ENCODE results near the gene TTLL8.
"Not testable (repeated sequence)": the region's sequence is repeated elsewhere in the genome, so short reads cannot be mapped to it uniquely, and the experiment has no call there.

TTLL8 gene

GRCh38 chr22:49981799-49982198, 76.3 kb downstream of the TTLL8 start:
- not testable (repeated sequence) for DNase-seq

GRCh38 chr22:49979587-49980264, 78.4 kb downstream of the TTLL8 start:
- no peak for DNase-seq

- DNase-seq, result no peak
These were observed 80.5 kb downstream of the TTLL8 start for GRCh38 chr22:49977578-49977977.

GRCh38 chr22:49976439-49977175, 81.5 kb downstream of the TTLL8 start:
- no peak for DNase-seq

- DNase-seq, result peak; percentile 16
These were observed 82.3 kb downstream of the TTLL8 start for GRCh38 chr22:49975543-49976389.

- no peak for DNase-seq
These were observed 84.8 kb downstream of the TTLL8 start for GRCh38 chr22:49973018-49973961.

GRCh38 chr22:49972163-49973017, 85.7 kb downstream of the TTLL8 start:
- no peak for DNase-seq

- DNase-seq, result no peak
These were observed 86.6 kb downstream of the TTLL8 start for GRCh38 chr22:49971232-49972162.

GRCh38 chr22:49970528-49971231, 87.4 kb downstream of the TTLL8 start:
- DNase-seq, result peak; percentile 96

GRCh38 chr22:49969751-49970527, 88.2 kb downstream of the TTLL8 start:
- DNase-seq, result no peak

GRCh38 chr22:49968831-49969661, 89.1 kb downstream of the TTLL8 start:
- DNase-seq, result no peak

Measured in fibroblast of skin of abdomen (primary cell).